MCF 10A (cell line): ENCODE results near the gene ZBP1. TPM values are rescaled to one million over a fixed set of nuclear protein-coding genes. Genes with fewer than 3 reads are reported as not detected.

Experiments
- BruUV-seq: library from RNA; stranded (reverse); fragments of 400-500 nt; replicated peaks from 2 replicates; lab custom pipeline; 2021; lab: Mats Ljungman, UMichigan
- CTCF ChIA-PET: fragments of 300-600 bp; sonication (Branson Sonifier 250); formaldehyde crosslinking; extraction: SDS; loops from one replicate; lab custom pipeline; 2021; ENCODE audit warnings: antibody characterized with exemption, inconsistent platforms; lab: Yijun Ruan, JAX
- POLR2A ChIA-PET: fragments of 300-600, 350-650 bp; sonication (Branson Sonifier 250); formaldehyde crosslinking; extraction: SDS; loops from one replicate; lab custom pipeline; 2020; ENCODE audit warnings: antibody characterized with exemption, inconsistent platforms; lab: Yijun Ruan, JAX
- DNase-seq: peaks from one replicate; pipeline ENCODE4 v3.0.0-alpha.2; 2018; ENCODE audit not compliant: unreplicated experiment
- H3K27ac Mint-ChIP-seq: one replicate; pipeline ENCODE4 v1.8.0; 2022; ENCODE audit warnings: mild to moderate bottlenecking, low read depth, mixed read lengths; ENCODE audit not compliant: unreplicated experiment
- H3K27me3 Mint-ChIP-seq: one replicate; pipeline ENCODE4 v1.8.0; 2022; ENCODE audit warnings: mixed read lengths; ENCODE audit not compliant: insufficient read depth, unreplicated experiment
- H3K36me3 Mint-ChIP-seq: one replicate; pipeline ENCODE4 v1.8.0; 2022; ENCODE audit warnings: mild to moderate bottlenecking, moderate library complexity, mixed read lengths; ENCODE audit not compliant: insufficient read depth, unreplicated experiment
- H3K4me1 Mint-ChIP-seq: one replicate; pipeline ENCODE4 v1.8.0; 2022; ENCODE audit warnings: mixed read lengths; ENCODE audit not compliant: insufficient read depth, unreplicated experiment
- H3K4me3 Mint-ChIP-seq: one replicate; pipeline ENCODE4 v1.8.0; 2022; ENCODE audit warnings: mild to moderate bottlenecking, moderate library complexity, mixed read lengths; ENCODE audit not compliant: unreplicated experiment
- H3K9me3 Mint-ChIP-seq: one replicate; pipeline ENCODE4 v1.8.0; 2022; ENCODE audit warnings: mixed read lengths; ENCODE audit not compliant: unreplicated experiment
- CTCF ChIP-seq: fragments of 200-600 bp; IDR thresholded peaks from one replicate; pipeline ENCODE4 v1.8.0; 2022; ENCODE audit warnings: antibody characterized with exemption, mild to moderate bottlenecking; ENCODE audit not compliant: unreplicated experiment
- intact Hi-C: fragments of 100-400 bp; cut with micrococcal nuclease; formaldehyde crosslinking; loops from 2 replicates; pipeline ENCODE4 v1.14.1; 2022
- total RNA-seq: library from RNA; stranded (reverse); gene quantifications from 2 replicates; pipeline ENCODE4 v1.2.3, GENCODE V29; 2022

ZBP1 gene
- total RNA-seq, 1 experiment from 2014 or later = not detected

GRCh38 chr20:57654363-57654997 is 34.3 kb upstream of the ZBP1 start:
- ChIA-PET CTCF (interaction anchor here (0.5 to 6.4 kb wide), 67 partner anchors 12 to 638 kb away, joined by 3 to 85 read pairs (median 4); partner anchors contain the start of gene ZBP1), POLR2A (interaction anchor here (0.7 to 1.8 kb wide), 2 partner anchors 53 to 503 kb away, joined by 3 to 5 read pairs; no protein-coding TSS in a partner anchor)
- Mint-ChIP-seq H3K4me1 (peaks cover 13% of the 10 kb centered on the region), H3K36me3 (peaks cover 40% of the 10 kb centered on the region), H3K9me3 (no peaks in the 10 kb centered on the region), H3K27me3 (no peaks in the 10 kb centered on the region), H3K27ac (no peak overlapping the region), H3K4me3 (no peak overlapping the region)
- DNase-seq = peak; percentile 56
- TF ChIP-seq CTCF = peak; percentile 88
- intact Hi-C loops = loop anchor here (1.0 kb wide), 2 partner anchors 433 to 525 kb away; no protein-coding TSS in a partner anchor
- no TSS peak for BruUV-seq

- no TSS peak for BruUV-seq
- CTCF ChIA-PET = interaction anchor here (0.6 to 6.4 kb wide), 58 partner anchors 11 to 563 kb away, joined by 3 to 85 read pairs (median 5); partner anchors contain the start of gene ZBP1
- Mint-ChIP-seq H3K9me3 (no peaks in the 10 kb centered on the region), H3K4me1 (peaks cover 13% of the 10 kb centered on the region), H3K4me3 (no peak overlapping the region), H3K27me3 (no peaks in the 10 kb centered on the region), H3K27ac (no peak overlapping the region), H3K36me3 (peaks cover 40% of the 10 kb centered on the region)
- no peak for TF ChIP-seq CTCF
- no peak for DNase-seq
- POLR2A ChIA-PET = interaction anchor here (0.7 to 1.8 kb wide), 4 partner anchors 53 to 528 kb away, joined by 3 to 5 read pairs (median 3); no protein-coding TSS in a partner anchor
- intact Hi-C loops = loop anchor here (1.0 kb wide), 2 partner anchors 433 to 525 kb away; no protein-coding TSS in a partner anchor
Measured at GRCh38 chr20:57653910-57654309, 33.7 kb upstream of the ZBP1 start.

GRCh38 chr20:57653546-57653900 is 33.3 kb upstream of the ZBP1 start:
- peaks cover 40% of the 10 kb centered on the region for H3K36me3 Mint-ChIP-seq
- no peak overlapping the region for H3K27ac Mint-ChIP-seq
- BruUV-seq = no TSS peak
- POLR2A ChIA-PET = interaction anchor here (0.8 to 1.8 kb wide), 4 partner anchors 40 to 529 kb away, joined by 3 to 5 read pairs (median 3); no protein-coding TSS in a partner anchor
- H3K4me3 Mint-ChIP-seq = no peak overlapping the region
- H3K9me3 Mint-ChIP-seq = no peaks in the 10 kb centered on the region
- H3K4me1 Mint-ChIP-seq = peaks cover 13% of the 10 kb centered on the region
- CTCF ChIA-PET = interaction anchor here (0.6 to 6.4 kb wide), 57 partner anchors 11 to 563 kb away, joined by 3 to 85 read pairs (median 4); partner anchors contain the start of gene ZBP1
- H3K27me3 Mint-ChIP-seq = no peaks in the 10 kb centered on the region
- no peak for TF ChIP-seq CTCF
- intact Hi-C loops = no loop called here
- no peak for DNase-seq
